Right forelimb (tissue), 1 donor: Measurements from ENCODE around the gene OBSL1.

Source experiments
- DNase-seq: peaks from one replicate; pipeline ENCODE4 v3.0.0-alpha.2; 2018

The OBSL1 gene

GRCh38 chr2:219530048-219530963, 41.0 kb downstream of the OBSL1 start:
- peak; percentile 91 for DNase-seq

GRCh38 chr2:219527472-219527871, 43.9 kb downstream of the OBSL1 start:
- DNase-seq, result no peak

GRCh38 chr2:219527076-219527394, 44.3 kb downstream of the OBSL1 start:
- no peak for DNase-seq

GRCh38 chr2:219526320-219527075, 44.8 kb downstream of the OBSL1 start:
- no peak for DNase-seq

GRCh38 chr2:219525533-219526232, 45.7 kb downstream of the OBSL1 start:
- DNase-seq, result no peak

- no peak for DNase-seq
Observed at GRCh38 chr2:219524817-219525216, 46.5 kb downstream of the OBSL1 start.

GRCh38 chr2:219523031-219523671, 48.2 kb downstream of the OBSL1 start:
- DNase-seq, result no peak

GRCh38 chr2:219522111-219523030, 49.0 kb downstream of the OBSL1 start:
- no peak for DNase-seq

- no peak for DNase-seq
Observed at GRCh38 chr2:219521066-219521880, 50.1 kb downstream of the OBSL1 start.

- no peak for DNase-seq
Observed at GRCh38 chr2:219520079-219520478, 51.3 kb downstream of the OBSL1 start.

GRCh38 chr2:219519526-219519916, 51.8 kb downstream of the OBSL1 start:
- DNase-seq, result no peak

- DNase-seq, result no peak
Observed at GRCh38 chr2:219517954-219518778, 53.2 kb downstream of the OBSL1 start.

- no peak for DNase-seq
Observed at GRCh38 chr2:219516888-219517287, 54.5 kb downstream of the OBSL1 start.

GRCh38 chr2:219515874-219516629, 55.3 kb downstream of the OBSL1 start:
- DNase-seq, result no peak

- DNase-seq, result no peak
Observed at GRCh38 chr2:219514836-219515235, 56.5 kb downstream of the OBSL1 start.

- DNase-seq, result no peak
Observed at GRCh38 chr2:219514196-219514761, 57.1 kb downstream of the OBSL1 start, which contains the start of gene ASIC4. ASIC4 (plus strand) TSS chr2:219514482; CDS start chr2:219514725, 243 bp downstream.

- no peak for DNase-seq
Observed at GRCh38 chr2:219513787-219514186, 57.6 kb downstream of the OBSL1 start.

- no peak for DNase-seq
Observed at GRCh38 chr2:219512524-219513216, 58.7 kb downstream of the OBSL1 start.
